ENCODE data around the gene PPP1R2C. TPM values are rescaled to one million over a fixed set of nuclear protein-coding genes. Genes with fewer than 3 reads are reported as not detected.

Gene PPP1R2C
- total RNA-seq, 1 donor from 2014 or later = not detected

DNA sequence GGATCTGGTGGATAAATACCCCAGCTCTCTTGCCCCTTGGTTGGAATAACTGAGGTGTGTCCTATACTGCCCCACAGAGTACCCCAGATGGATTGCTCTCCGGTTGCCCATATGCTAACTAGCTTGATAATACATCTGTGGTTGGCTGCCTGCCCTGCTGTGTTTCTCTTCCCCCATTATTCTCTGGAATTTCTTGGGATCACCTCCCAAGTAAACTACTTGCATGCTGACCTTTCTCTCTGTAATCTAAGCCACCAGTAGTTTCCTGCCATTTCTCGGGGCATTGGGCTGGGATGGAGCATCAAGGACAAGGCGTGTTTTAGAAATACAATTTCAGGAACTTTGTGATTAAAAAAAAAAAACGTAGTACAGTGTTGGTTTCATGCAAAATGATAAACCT lies 25.2 kb downstream of the PPP1R2C start:
- no peak for TF ChIP-seq CTCF (conservative IDR thresholded peaks at IDR 0.05; ENCODE audit: low read depth, low read length)
- H3K4me3 ChIP-seq (ENCODE audit: low read depth, low read length) = no peak overlapping the region
- no peak for DNase-seq (ENCODE audit: low read depth)

- TF ChIP-seq CTCF (conservative IDR thresholded peaks at IDR 0.05; ENCODE audit: low read depth, low read length) = no peak
- no peak overlapping the region for H3K4me3 ChIP-seq (ENCODE audit: low read depth, low read length)
- DNase-seq (ENCODE audit: low read depth) = no peak
Measured at GRCh38 chrX:42751573-42751972, 26.4 kb downstream of the PPP1R2C start.

DNA sequence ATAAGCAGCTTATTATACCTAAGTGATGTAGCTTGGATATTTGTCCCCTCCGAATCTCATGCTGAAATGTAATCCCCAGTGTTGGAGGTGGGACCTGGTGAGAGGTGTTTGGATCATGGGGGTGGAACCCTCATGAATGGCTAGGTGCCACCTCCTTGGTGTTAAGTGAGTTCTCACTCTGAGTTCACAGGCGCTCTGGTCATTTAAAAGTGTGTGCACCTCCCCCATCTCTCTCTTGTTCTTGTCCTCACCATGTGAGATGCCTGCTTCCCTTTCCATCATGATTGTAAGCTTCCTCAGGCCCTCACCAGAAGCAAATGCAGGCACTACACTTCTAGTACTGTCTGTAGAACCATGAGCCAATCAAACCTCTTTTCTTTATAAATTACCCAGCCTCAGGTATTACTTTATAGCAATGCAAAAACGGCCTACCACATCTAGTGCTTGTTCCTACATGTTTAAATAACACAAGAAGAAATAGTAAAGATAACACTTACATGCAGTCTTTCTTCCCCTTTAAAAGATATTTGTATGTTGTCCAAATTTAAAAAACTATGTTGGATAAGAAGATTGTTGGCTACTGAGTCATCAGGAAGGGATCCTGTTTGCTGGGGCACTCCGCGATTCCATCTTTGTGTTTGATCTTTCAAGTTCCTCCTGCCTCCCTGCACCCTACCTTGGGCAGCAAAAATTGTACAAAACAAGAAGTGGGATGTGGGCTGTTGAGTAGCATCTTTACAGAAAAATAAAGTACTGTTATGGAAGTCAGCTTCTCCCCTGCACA lies 29.7 kb downstream of the PPP1R2C start:
- H3K4me3 ChIP-seq (ENCODE audit: low read depth, low read length) = no peak overlapping the region
- DNase-seq (ENCODE audit: low read depth) = no peak
- TF ChIP-seq CTCF (conservative IDR thresholded peaks at IDR 0.05; ENCODE audit: low read depth, low read length) = no peak

GRCh38 chrX:42746606-42747005 lies 31.4 kb downstream of the PPP1R2C start:
- DNase-seq (ENCODE audit: low read depth) = no peak
- no peak overlapping the region for H3K4me3 ChIP-seq (ENCODE audit: low read depth, low read length)
- TF ChIP-seq CTCF (conservative IDR thresholded peaks at IDR 0.05; ENCODE audit: low read depth, low read length) = no peak

DNA sequence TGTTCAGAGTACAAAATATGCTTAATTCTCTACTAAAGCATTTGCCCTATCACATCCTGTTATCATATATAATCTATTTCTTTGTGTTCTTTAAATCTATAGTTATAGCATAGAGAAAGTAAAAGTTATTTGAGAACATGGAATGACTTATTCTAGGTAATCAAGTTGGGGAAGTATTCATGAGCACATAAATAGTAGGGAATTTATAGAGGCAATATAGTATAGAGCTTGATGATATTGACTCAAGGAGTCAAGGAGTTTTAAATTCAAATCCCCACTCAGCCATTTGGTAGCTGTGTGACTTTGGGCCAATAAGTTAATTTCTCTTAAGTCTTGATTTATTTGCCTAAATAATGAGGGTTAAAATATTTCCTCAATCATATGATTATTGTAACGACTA lies 37.5 kb downstream of the PPP1R2C start:
- DNase-seq (ENCODE audit: low read depth) = no peak
- no peak for TF ChIP-seq CTCF (conservative IDR thresholded peaks at IDR 0.05; ENCODE audit: low read depth, low read length)
- H3K4me3 ChIP-seq (ENCODE audit: low read depth, low read length) = no peak overlapping the region

DNA sequence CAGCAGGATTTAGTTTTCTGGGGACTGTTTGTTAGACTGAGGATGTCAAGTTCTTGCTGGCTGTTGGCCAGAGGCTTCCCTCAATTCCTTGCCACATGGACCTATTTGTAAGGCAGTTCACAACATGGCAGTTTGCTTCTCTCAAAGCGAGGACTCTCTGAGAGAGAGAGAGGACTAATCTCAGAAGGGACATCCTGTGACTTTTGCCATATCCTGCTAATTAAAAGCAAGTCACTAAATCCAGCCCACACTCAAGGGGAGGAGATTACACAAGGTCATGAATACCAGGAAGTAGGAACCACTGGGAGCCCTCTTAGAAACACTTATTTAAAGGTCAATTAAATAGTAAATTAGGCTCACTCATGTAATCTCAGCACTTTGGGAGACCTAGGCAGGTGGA lies 38.2 kb downstream of the PPP1R2C start:
- H3K4me3 ChIP-seq (ENCODE audit: low read depth, low read length) = no peak overlapping the region
- TF ChIP-seq CTCF (conservative IDR thresholded peaks at IDR 0.05; ENCODE audit: low read depth, low read length) = no peak
- DNase-seq (ENCODE audit: low read depth) = no peak

DNA sequence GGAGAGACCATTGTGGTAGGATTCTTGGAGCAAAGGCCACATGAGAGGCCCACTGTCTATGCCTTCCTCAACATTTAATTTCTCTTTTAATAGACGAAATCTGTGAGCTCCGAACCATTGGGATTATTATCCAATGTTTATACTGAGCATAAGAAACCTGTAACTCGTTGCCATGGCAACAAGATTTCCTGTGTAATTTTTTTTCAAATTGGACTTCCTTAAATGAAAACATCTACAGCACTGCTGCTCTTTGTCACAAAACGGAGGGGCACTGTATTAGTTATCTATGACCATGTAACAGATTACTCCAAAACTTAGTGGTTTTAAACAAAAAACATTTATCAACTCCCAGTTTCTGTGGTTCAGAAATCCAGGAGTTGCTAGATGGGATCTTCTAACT lies 38.7 kb downstream of the PPP1R2C start:
- H3K4me3 ChIP-seq (ENCODE audit: low read depth, low read length) = no peak overlapping the region
- DNase-seq (ENCODE audit: low read depth) = no peak
- no peak for TF ChIP-seq CTCF (conservative IDR thresholded peaks at IDR 0.05; ENCODE audit: low read depth, low read length)
